Stimulated activated CD8-positive, alpha-beta memory T cell treated with anti-CD3 and anti-CD28 coated beads, Interleukin-7, amount 100 ng/mL, for 1 hour (primary cell): ENCODE results near the gene CUL9.

ENCODE experiments used
- DNase-seq, 2 donors: peaks; one replicate each; pipeline ENCODE4 v3.0.0-alpha.2; 2020; ENCODE audit warnings: low read depth in 2 of 2

The CUL9 gene

GRCh38 chr6:43200541-43200940, 18.5 kb downstream of the CUL9 start:
- DNase-seq: no peak

- no peak for DNase-seq
These were observed 20.5 kb downstream of the CUL9 start for GRCh38 chr6:43202451-43202850.

GRCh38 chr6:43203029-43203717, 21.2 kb downstream of the CUL9 start:
- no peak for DNase-seq

- DNase-seq: no peak
These were observed 21.7 kb downstream of the CUL9 start for GRCh38 chr6:43203718-43204095.

- no peak for DNase-seq
These were observed 22.5 kb downstream of the CUL9 start for GRCh38 chr6:43204271-43205105.

- no peak for DNase-seq
These were observed 23.9 kb downstream of the CUL9 start for GRCh38 chr6:43205849-43206248.

- DNase-seq: no peak
These were observed 25.3 kb downstream of the CUL9 start for GRCh38 chr6:43207286-43207685.

- no peak for DNase-seq
These were observed 30.0 kb downstream of the CUL9 start for GRCh38 chr6:43211955-43212354.

- DNase-seq: no peak
These were observed 31.4 kb downstream of the CUL9 start for GRCh38 chr6:43213431-43213830.

GRCh38 chr6:43215066-43215465, 33.1 kb downstream of the CUL9 start:
- no peak for DNase-seq

GRCh38 chr6:43216200-43216599, 34.2 kb downstream of the CUL9 start:
- DNase-seq: no peak

GRCh38 chr6:43217351-43217750, 35.4 kb downstream of the CUL9 start:
- DNase-seq: no peak

- DNase-seq: no peak
These were observed 37.1 kb downstream of the CUL9 start for GRCh38 chr6:43219119-43219518.

GRCh38 chr6:43219814-43220213, 37.8 kb downstream of the CUL9 start:
- DNase-seq: no peak

- DNase-seq: no peak
These were observed 38.5 kb downstream of the CUL9 start for GRCh38 chr6:43220439-43220951.

- no peak for DNase-seq
These were observed 39.3 kb downstream of the CUL9 start for GRCh38 chr6:43221046-43221972.

GRCh38 chr6:43222418-43223059, 40.5 kb downstream of the CUL9 start:
- DNase-seq: no peak

GRCh38 chr6:43223175-43223574, 41.2 kb downstream of the CUL9 start:
- DNase-seq: no peak

- DNase-seq: no peak
These were observed 44.3 kb downstream of the CUL9 start for GRCh38 chr6:43226192-43226851.

- peak; percentile 56 to 62 for DNase-seq
These were observed 47.2 kb downstream of the CUL9 start, which contains the start of gene DNPH1 for GRCh38 chr6:43228951-43229802. Gene DNPH1, minus strand, starts transcription at chr6:43229481. Its CDS starts 25 bp downstream, at chr6:43229456.
